Mesothelial cell of epicardium (in vitro differentiated cells): ENCODE data around the gene CDH4. TPM values are rescaled to one million over a fixed set of nuclear protein-coding genes. Genes with fewer than 3 reads are reported as not detected.

Experiments
- DNase-seq, 2 experiments: peaks; one replicate each; pipeline ENCODE4 v3.0.0; 2021; ENCODE audit warnings: low spot score in 2 of 2; ENCODE audit not compliant: unreplicated experiment in 2 of 2
- H3K27ac Mint-ChIP-seq: 2 replicates; pipeline ENCODE4 v1.8.0; 2021; ENCODE audit warnings: mixed read lengths
- H3K27me3 Mint-ChIP-seq: 2 replicates; pipeline ENCODE4 v1.8.0; 2021; ENCODE audit warnings: low read depth, mixed read lengths
- H3K36me3 Mint-ChIP-seq: 2 replicates; pipeline ENCODE4 v1.8.0; 2021; ENCODE audit warnings: mixed read lengths
- H3K4me1 Mint-ChIP-seq: 2 replicates; pipeline ENCODE4 v1.8.0; 2021; ENCODE audit warnings: mixed read lengths
- H3K4me3 Mint-ChIP-seq: 2 replicates; pipeline ENCODE4 v1.8.0; 2021; ENCODE audit warnings: mild to moderate bottlenecking, moderate library complexity, mixed read lengths
- H3K9me3 Mint-ChIP-seq: 2 replicates; pipeline ENCODE4 v1.8.0; 2021; ENCODE audit warnings: mixed read lengths
- CTCF ChIP-seq: fragments of 200-600 bp; sonication (generic); IDR thresholded peaks from one replicate; pipeline ENCODE4 v1.5.0; 2021; ENCODE audit warnings: antibody characterized with exemption; ENCODE audit not compliant: unreplicated experiment
- total RNA-seq: library from RNA; stranded (reverse); gene quantifications from 3 replicates; pipeline ENCODE4 v1.2.1, GENCODE V29; 2021

The CDH4 gene
- total RNA-seq, 1 donor from 2014 or later, result 1.1 TPM

- peaks cover 3% of the 10 kb centered on the region for H3K4me1 Mint-ChIP-seq
- H3K27me3 Mint-ChIP-seq, result peaks cover 42% of the 10 kb centered on the region
- no peak for TF ChIP-seq CTCF
- H3K9me3 Mint-ChIP-seq, result no peaks in the 10 kb centered on the region
- H3K36me3 Mint-ChIP-seq, result no peaks in the 10 kb centered on the region
- H3K27ac Mint-ChIP-seq, result no peak overlapping the region
- no peak for DNase-seq
- H3K4me3 Mint-ChIP-seq, result no peak overlapping the region
These were observed 373.2 kb downstream of the CDH4 start for GRCh38 chr20:61625246-61625645.

GRCh38 chr20:61626412-61626811, 374.4 kb downstream of the CDH4 start:
- no peak for DNase-seq
- no peak for TF ChIP-seq CTCF
- Mint-ChIP-seq H3K4me1 (peaks cover 3% of the 10 kb centered on the region), H3K36me3 (no peaks in the 10 kb centered on the region), H3K27me3 (peaks cover 34% of the 10 kb centered on the region), H3K27ac (no peak overlapping the region), H3K9me3 (no peaks in the 10 kb centered on the region), H3K4me3 (no peak overlapping the region)

GRCh38 chr20:61627791-61628415, 375.8 kb downstream of the CDH4 start:
- peaks cover 31% of the 10 kb centered on the region for H3K27me3 Mint-ChIP-seq
- no peaks in the 10 kb centered on the region for H3K9me3 Mint-ChIP-seq
- no peak overlapping the region for H3K4me3 Mint-ChIP-seq
- peaks cover 3% of the 10 kb centered on the region for H3K4me1 Mint-ChIP-seq
- H3K27ac Mint-ChIP-seq, result no peak overlapping the region
- no peaks in the 10 kb centered on the region for H3K36me3 Mint-ChIP-seq
- no peak for TF ChIP-seq CTCF
- DNase-seq, result no peak

- no peak overlapping the region for H3K27ac Mint-ChIP-seq
- no peak overlapping the region for H3K4me3 Mint-ChIP-seq
- H3K9me3 Mint-ChIP-seq, result no peaks in the 10 kb centered on the region
- peaks cover 3% of the 10 kb centered on the region for H3K4me1 Mint-ChIP-seq
- peaks cover 35% of the 10 kb centered on the region for H3K27me3 Mint-ChIP-seq
- no peaks in the 10 kb centered on the region for H3K36me3 Mint-ChIP-seq
- no peak for DNase-seq
- TF ChIP-seq CTCF, result no peak
These were observed 376.4 kb downstream of the CDH4 start for GRCh38 chr20:61628480-61628879.

- no peak for DNase-seq
- TF ChIP-seq CTCF, result no peak
- Mint-ChIP-seq H3K27me3 (peaks cover 36% of the 10 kb centered on the region), H3K36me3 (no peaks in the 10 kb centered on the region), H3K4me1 (peaks cover 3% of the 10 kb centered on the region), H3K9me3 (no peaks in the 10 kb centered on the region), H3K4me3 (no peak overlapping the region), H3K27ac (no peak overlapping the region)
These were observed 377.0 kb downstream of the CDH4 start for GRCh38 chr20:61628901-61629601.
